VCaP (cell line): ENCODE results near the gene KCNMA1.

ENCODE experiments used
- H3K27ac ChIP-seq: fragments of 450-650 bp; 2 replicates; pipeline ENCODE4 v1.5.1; 2017
- CTCF ChIP-seq: fragments of 450-650 bp; conservative IDR thresholded peaks from 2 replicates; pipeline ENCODE4 v1.5.1; 2017; ENCODE audit warnings: mild to moderate bottlenecking, moderate library complexity

The KCNMA1 gene

GRCh38 chr10:77309509-77309908 is 328.1 kb downstream of the KCNMA1 start:
- no peak overlapping the region for H3K27ac ChIP-seq
- TF ChIP-seq CTCF: no peak

GRCh38 chr10:77309092-77309491 is 328.5 kb downstream of the KCNMA1 start:
- no peak for TF ChIP-seq CTCF
- H3K27ac ChIP-seq: no peak overlapping the region

- H3K27ac ChIP-seq: no peak overlapping the region
- TF ChIP-seq CTCF: no peak
These were observed 329.4 kb downstream of the KCNMA1 start for GRCh38 chr10:77308084-77308732.

- TF ChIP-seq CTCF: no peak
- no peak overlapping the region for H3K27ac ChIP-seq
These were observed 330.9 kb downstream of the KCNMA1 start for GRCh38 chr10:77306666-77307065.

- TF ChIP-seq CTCF: no peak
- H3K27ac ChIP-seq: peak overlapping the region; percentile 60
These were observed 331.7 kb downstream of the KCNMA1 start for GRCh38 chr10:77305650-77306632.

GRCh38 chr10:77304192-77304591 is 333.4 kb downstream of the KCNMA1 start:
- TF ChIP-seq CTCF: no peak
- peak overlapping the region; percentile 60; the same call in 1 of the 2 replicates for H3K27ac ChIP-seq

GRCh38 chr10:77301305-77301730 is 336.3 kb downstream of the KCNMA1 start:
- no peak for TF ChIP-seq CTCF

More at GRCh38 chr10:77301305-77301730, 336.3 kb downstream of the KCNMA1 start:
- no peak overlapping the region for H3K27ac ChIP-seq
